Natural killer cell (primary cell): Measurements from ENCODE around the gene MKX. TPM values are rescaled to one million over a fixed set of nuclear protein-coding genes. Genes with fewer than 3 reads are reported as not detected.

Experiments used
- ATAC-seq, 3 donors: fragments of 150-1000 bp in 2 of 3; fragments of 200-7000 bp in 1 of 3; cut with Tn5 transposase; 1 replicate in 1 of 3; 2 replicates in 2 of 3; pipeline ENCODE4 v1.10.0; 2021; ENCODE audit warnings: mild to moderate bottlenecking in 2 of 3, moderate library complexity in 2 of 3
- DNase-seq, 2 donors: peaks; one replicate each; pipeline versions ENCODE4 v3.0.0 to v3.0.0-alpha.2; 2013 to 2021; ENCODE audit warnings: mixed read lengths in 1 of 2
- H3K27ac ChIP-seq: one replicate; pipeline ENCODE4 v1.5.1; 2013; ENCODE audit warnings: mild to moderate bottlenecking, low read length
- H3K27me3 ChIP-seq: one replicate; pipeline ENCODE4 v1.6.1; 2013; ENCODE audit warnings: low read length; ENCODE audit not compliant: control insufficient read depth, insufficient read depth
- H3K36me3 ChIP-seq: one replicate; pipeline ENCODE4 v1.6.1; 2013; ENCODE audit warnings: low read length; ENCODE audit not compliant: control insufficient read depth, insufficient read depth
- H3K4me1 ChIP-seq: one replicate; pipeline ENCODE4 v1.6.1; 2013; ENCODE audit warnings: low read length; ENCODE audit not compliant: control insufficient read depth, insufficient read depth
- H3K4me3 ChIP-seq: one replicate; pipeline ENCODE4 v1.5.1; 2013; ENCODE audit warnings: low read length
- H3K9me3 ChIP-seq: one replicate; pipeline ENCODE4 v1.6.1; 2013; ENCODE audit warnings: low read length; ENCODE audit not compliant: control insufficient read depth, insufficient read depth
- H3K27ac Mint-ChIP-seq, 2 donors: one replicate each; pipeline ENCODE4 v1.8.0; 2022; ENCODE audit warnings: mild to moderate bottlenecking in 2 of 2, mixed read lengths in 2 of 2, moderate library complexity in 1 of 2
- H3K27me3 Mint-ChIP-seq, 2 donors: one replicate each; pipeline ENCODE4 v1.8.0; 2022; ENCODE audit warnings: low read depth in 2 of 2, mixed read lengths in 2 of 2
- H3K36me3 Mint-ChIP-seq: one replicate; pipeline ENCODE4 v1.8.0; 2022; ENCODE audit warnings: mixed read lengths
- H3K4me1 Mint-ChIP-seq, 2 donors: one replicate each; pipeline ENCODE4 v1.8.0; 2022; ENCODE audit warnings: mixed read lengths in 2 of 2
- H3K4me3 Mint-ChIP-seq: one replicate; pipeline ENCODE4 v1.8.0; 2022; ENCODE audit warnings: mild to moderate bottlenecking, moderate library complexity, mixed read lengths
- H3K9me3 Mint-ChIP-seq, 2 donors: one replicate each; pipeline ENCODE4 v1.8.0; 2022; ENCODE audit warnings: mixed read lengths in 2 of 2
- CTCF ChIP-seq: fragments of 200-600 bp; IDR thresholded peaks from one replicate; pipeline ENCODE4 v1.8.0; 2022; ENCODE audit warnings: antibody characterized with exemption
- WGBS: methylation state at CpG from one replicate; pipeline ENCODE4 v1.1.7; 2013; ENCODE audit warnings: missing lambda C conversion rate; ENCODE audit not compliant: insufficient coverage; 5-methylcytosine and 5-hydroxymethylcytosine counted together
- intact Hi-C: fragments of 100-400 bp; cut with micrococcal nuclease; formaldehyde crosslinking; loops from one replicate; pipeline ENCODE4 v1.14.2; 2022
- total RNA-seq, 4 donors: library from RNA; stranded (reverse); fragments of 120-200 nt in 1 of 4; gene quantifications; one replicate each; pipeline versions ENCODE4 v1.2.3 to v1.2.4, GENCODE V29; 2013 to 2022

MKX gene
- total RNA-seq, 3 donors from 2014 or later (not counting 1 experiment from before 2014, with no cell fraction given), result not detected

- no peak for ATAC-seq
- DNase-seq, result no peak
- Histone ChIP-seq H3K36me3 (no peaks in the 10 kb centered on the region), H3K4me3 (no peak overlapping the region), H3K4me1 (no peaks in the 10 kb centered on the region), H3K27ac (no peak overlapping the region), H3K9me3 (no peaks in the 10 kb centered on the region), H3K27me3 (no peaks in the 10 kb centered on the region)
- no peaks in the 10 kb centered on the region for H3K4me1 Mint-ChIP-seq
- H3K36me3 Mint-ChIP-seq, result no peaks in the 10 kb centered on the region
- H3K9me3 Mint-ChIP-seq, result peaks cover 3% of the 10 kb centered on the region in 2 donors
- no peak for TF ChIP-seq CTCF
- H3K4me3 Mint-ChIP-seq, result no peak overlapping the region
- intact Hi-C loops, result no loop called here
- H3K27me3 Mint-ChIP-seq, result peaks cover 3 to 7% of the 10 kb centered on the region in 2 donors
- WGBS, result no CpG with 5 or more reads among the region's 1 CpG
- no peak overlapping the region for H3K27ac Mint-ChIP-seq
Observed at GRCh38 chr10:27636816-27637215, 108.8 kb downstream of the MKX start.

GRCh38 chr10:27635699-27636270 is 109.8 kb downstream of the MKX start:
- 100% methylated on average over 1 of the region's 2 CpGs for WGBS
- H3K27me3 Mint-ChIP-seq, result peaks cover 4 to 16% of the 10 kb centered on the region in 2 donors

DNA sequence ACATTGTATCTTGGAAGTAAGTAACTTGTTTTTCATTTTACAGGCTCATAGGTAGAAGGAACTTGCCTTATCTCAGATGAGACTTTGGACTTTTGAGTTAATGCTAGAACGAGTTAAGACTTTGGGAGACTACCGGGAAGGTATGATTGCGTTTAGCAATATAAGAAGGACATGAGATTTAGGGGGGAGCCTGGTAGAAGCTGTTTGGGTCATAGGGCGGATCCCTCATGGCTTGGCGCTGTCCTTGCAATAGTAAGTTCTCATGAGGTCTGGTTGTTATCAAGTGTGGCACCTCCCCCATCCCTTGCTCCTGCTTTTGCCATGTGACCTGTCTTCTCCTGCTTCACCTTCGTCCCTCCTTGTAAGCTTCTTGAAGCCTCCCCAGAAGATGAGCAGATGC is 110.3 kb downstream of the MKX start:
- H3K4me1 Mint-ChIP-seq, result no peaks in the 10 kb centered on the region
- no peak for DNase-seq
- H3K27ac Mint-ChIP-seq, result no peak overlapping the region
- no peak for TF ChIP-seq CTCF
- no peak for ATAC-seq
- Histone ChIP-seq H3K36me3 (no peaks in the 10 kb centered on the region), H3K27ac (no peak overlapping the region), H3K9me3 (no peaks in the 10 kb centered on the region), H3K4me3 (no peak overlapping the region), H3K4me1 (no peaks in the 10 kb centered on the region), H3K27me3 (no peaks in the 10 kb centered on the region)
- H3K36me3 Mint-ChIP-seq, result no peaks in the 10 kb centered on the region
- WGBS, result 76% methylated on average over 6 of the region's 6 CpGs
- H3K4me3 Mint-ChIP-seq, result no peak overlapping the region
- H3K9me3 Mint-ChIP-seq, result peaks cover 3% of the 10 kb centered on the region in 2 donors
- intact Hi-C loops, result no loop called here
- peaks cover 8 to 21% of the 10 kb centered on the region in 2 donors for H3K27me3 Mint-ChIP-seq

More at GRCh38 chr10:27635699-27636270, 109.8 kb downstream of the MKX start:
- Mint-ChIP-seq H3K27ac (no peak overlapping the region), H3K4me1 (no peaks in the 10 kb centered on the region), H3K4me3 (no peak overlapping the region), H3K36me3 (no peaks in the 10 kb centered on the region), H3K9me3 (peaks cover 3% of the 10 kb centered on the region in 2 donors)
- H3K4me3 ChIP-seq, result no peak overlapping the region
- no peaks in the 10 kb centered on the region for H3K27me3 ChIP-seq
- H3K4me1 ChIP-seq, result no peaks in the 10 kb centered on the region
- intact Hi-C loops, result no loop called here
- H3K9me3 ChIP-seq, result no peaks in the 10 kb centered on the region
- DNase-seq (no peak), ATAC-seq (no peak)
- TF ChIP-seq CTCF, result no peak
- H3K36me3 ChIP-seq, result no peaks in the 10 kb centered on the region
- H3K27ac ChIP-seq, result no peak overlapping the region

- Histone ChIP-seq H3K36me3 (no peaks in the 10 kb centered on the region), H3K27me3 (no peaks in the 10 kb centered on the region), H3K4me3 (no peak overlapping the region), H3K27ac (no peak overlapping the region), H3K4me1 (no peaks in the 10 kb centered on the region), H3K9me3 (no peaks in the 10 kb centered on the region)
- 90% methylated on average over 5 of the region's 5 CpGs for WGBS
- TF ChIP-seq CTCF, result no peak
- H3K27me3 Mint-ChIP-seq, result peaks cover 28 to 65% of the 10 kb centered on the region in 2 donors
- intact Hi-C loops, result no loop called here
- no peak overlapping the region for H3K4me3 Mint-ChIP-seq
- peaks cover 3% of the 10 kb centered on the region in 2 donors for H3K9me3 Mint-ChIP-seq
- ATAC-seq (no peak), DNase-seq (no peak)
- no peaks in the 10 kb centered on the region for H3K4me1 Mint-ChIP-seq
- H3K27ac Mint-ChIP-seq, result no peak overlapping the region
- H3K36me3 Mint-ChIP-seq, result no peaks in the 10 kb centered on the region
Observed at GRCh38 chr10:27628621-27629020, 117.0 kb downstream of the MKX start.
